Coronary artery (tissue), 2 donors: ENCODE data around the gene TMEM130.
A peak's percentile ranks its signal among the peaks of the same experiment; 100 is the strongest.

Experiments
- DNase-seq: peaks from one replicate; pipeline ENCODE4 v3.0.0-alpha.2; 2017; ENCODE audit warnings: low spot score
- H3K27ac ChIP-seq, 2 donors: fragments of 200-600 bp; sonication (generic); one replicate each; pipeline ENCODE4 v1.5.1; 2016 to 2019
- H3K4me3 ChIP-seq: fragments of 200-600 bp; sonication (generic); 2 replicates; pipeline ENCODE4 v1.5.1; 2016; ENCODE audit warnings: mild to moderate bottlenecking, moderate library complexity
- CTCF ChIP-seq: fragments of 200-600 bp; sonication (generic); IDR thresholded peaks from one replicate; pipeline ENCODE4 v1.5.1; 2019; ENCODE audit warnings: antibody characterized with exemption

The TMEM130 gene

GRCh38 chr7:98827258-98827657 is 42.6 kb downstream of the TMEM130 start:
- Histone ChIP-seq H3K27ac (peak overlapping the region; percentile 89), H3K4me3 (no peak overlapping the region)
- no peak for DNase-seq
- no peak for TF ChIP-seq CTCF

GRCh38 chr7:98826811-98827231 is 43.0 kb downstream of the TMEM130 start:
- no peak for TF ChIP-seq CTCF
- Histone ChIP-seq H3K4me3 (no peak overlapping the region), H3K27ac (peak overlapping the region; percentile 89)
- peak; percentile 96 for DNase-seq

- H3K27ac ChIP-seq: peak overlapping the region; percentile 17 to 89
- no peak overlapping the region for H3K4me3 ChIP-seq
- TF ChIP-seq CTCF: no peak
- DNase-seq: no peak
Measured at GRCh38 chr7:98826387-98826786, 43.4 kb downstream of the TMEM130 start.

- no peak for TF ChIP-seq CTCF
- peak overlapping the region; percentile 69 to 83 for H3K27ac ChIP-seq
- no peak overlapping the region for H3K4me3 ChIP-seq
- DNase-seq: no peak
Measured at GRCh38 chr7:98823226-98823625, 46.6 kb downstream of the TMEM130 start.

GRCh38 chr7:98821348-98821747 is 48.5 kb downstream of the TMEM130 start:
- no peak for DNase-seq
- peak overlapping the region; percentile 69 to 83 for H3K27ac ChIP-seq
- H3K4me3 ChIP-seq: no peak overlapping the region
- no peak for TF ChIP-seq CTCF

GRCh38 chr7:98816967-98817710 is 52.7 kb downstream of the TMEM130 start:
- DNase-seq: no peak
- H3K27ac ChIP-seq: peak overlapping the region; percentile 65 to 94
- TF ChIP-seq CTCF: no peak
- H3K4me3 ChIP-seq: no peak overlapping the region

GRCh38 chr7:98816241-98816640 is 53.6 kb downstream of the TMEM130 start:
- TF ChIP-seq CTCF: no peak
- Histone ChIP-seq H3K27ac (peak overlapping the region; percentile 65 to 94), H3K4me3 (no peak overlapping the region)
- peak; percentile 92 for DNase-seq
